HG03469 (cell line): ENCODE results near the gene TMEM198.

Source experiments
- ATAC-seq: cut with Tn5 transposase; IDR thresholded peaks from one replicate; pipeline ENCODE4 v1.9.1; 2021; ENCODE audit warnings: mild to moderate bottlenecking, moderate library complexity, moderate number of reproducible peaks; ENCODE audit not compliant: unreplicated experiment

The TMEM198 gene

GRCh38 chr2:219542931-219543595 is 765 bp upstream of the TMEM198 start:
- no peak for ATAC-seq

DNA sequence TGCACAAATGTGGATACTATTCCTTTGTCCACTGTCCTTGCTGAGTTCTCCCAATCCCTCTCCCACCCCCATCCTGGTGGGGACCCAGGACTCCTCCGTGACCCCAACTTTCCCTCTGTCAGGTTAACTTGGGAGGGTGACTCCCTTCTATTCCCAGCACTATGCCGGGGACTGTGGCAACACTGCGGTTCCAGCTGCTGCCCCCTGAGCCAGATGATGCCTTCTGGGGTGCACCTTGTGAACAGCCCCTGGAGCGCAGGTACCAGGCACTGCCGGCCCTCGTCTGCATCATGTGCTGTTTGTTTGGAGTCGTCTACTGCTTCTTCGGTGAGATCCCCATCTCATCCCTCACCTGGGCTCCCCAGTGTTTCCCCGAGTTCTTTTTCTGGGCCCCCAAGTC is 739 bp downstream of the TMEM198 start:
- no peak for ATAC-seq

- ATAC-seq: no peak
Measured at GRCh38 chr2:219545295-219545942, 1.6 kb downstream of the TMEM198 start.

DNA sequence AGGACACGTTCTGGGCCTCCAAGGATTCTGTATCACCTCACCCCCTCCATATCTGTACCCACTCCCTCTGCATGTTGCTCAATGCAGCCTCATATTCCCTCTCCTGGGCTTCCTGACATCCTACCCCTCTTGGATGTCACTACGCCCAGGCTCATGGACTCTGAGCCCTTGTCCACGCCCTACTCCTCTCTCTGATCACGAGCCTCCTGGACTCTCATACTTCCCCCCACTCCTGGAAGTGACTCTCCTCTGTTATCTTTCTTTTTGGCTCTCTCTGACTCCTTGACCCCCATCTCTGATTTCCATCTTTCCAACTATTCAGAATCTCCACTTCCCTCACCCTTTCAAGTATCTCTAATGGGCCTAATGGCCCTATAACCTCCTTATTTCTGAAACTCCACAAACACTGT is 2.1 kb downstream of the TMEM198 start:
- ATAC-seq: no peak

DNA sequence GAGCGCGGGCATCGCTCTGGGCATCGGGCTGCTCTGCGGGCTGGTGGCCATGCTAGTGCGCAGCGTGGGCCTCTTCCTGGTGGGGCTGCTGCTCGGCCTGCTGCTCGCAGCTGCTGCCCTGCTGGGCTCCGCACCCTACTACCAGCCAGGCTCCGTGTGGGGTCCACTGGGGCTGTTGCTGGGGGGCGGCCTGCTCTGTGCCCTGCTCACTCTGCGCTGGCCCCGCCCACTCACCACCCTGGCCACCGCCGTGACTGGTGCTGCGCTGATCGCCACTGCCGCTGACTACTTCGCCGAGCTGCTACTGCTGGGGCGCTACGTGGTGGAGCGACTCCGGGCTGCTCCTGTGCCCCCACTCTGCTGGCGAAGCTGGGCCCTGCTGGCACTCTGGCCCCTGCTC is 3.8 kb downstream of the TMEM198 start:
- no peak for ATAC-seq

- ATAC-seq: no peak
Measured at GRCh38 chr2:219548990-219549389, 5.2 kb downstream of the TMEM198 start.

GRCh38 chr2:219549619-219550018 is 5.8 kb downstream of the TMEM198 start:
- no peak for ATAC-seq

GRCh38 chr2:219551441-219552381 is 7.9 kb downstream of the TMEM198 start:
- ATAC-seq: peak; percentile 8

DNA sequence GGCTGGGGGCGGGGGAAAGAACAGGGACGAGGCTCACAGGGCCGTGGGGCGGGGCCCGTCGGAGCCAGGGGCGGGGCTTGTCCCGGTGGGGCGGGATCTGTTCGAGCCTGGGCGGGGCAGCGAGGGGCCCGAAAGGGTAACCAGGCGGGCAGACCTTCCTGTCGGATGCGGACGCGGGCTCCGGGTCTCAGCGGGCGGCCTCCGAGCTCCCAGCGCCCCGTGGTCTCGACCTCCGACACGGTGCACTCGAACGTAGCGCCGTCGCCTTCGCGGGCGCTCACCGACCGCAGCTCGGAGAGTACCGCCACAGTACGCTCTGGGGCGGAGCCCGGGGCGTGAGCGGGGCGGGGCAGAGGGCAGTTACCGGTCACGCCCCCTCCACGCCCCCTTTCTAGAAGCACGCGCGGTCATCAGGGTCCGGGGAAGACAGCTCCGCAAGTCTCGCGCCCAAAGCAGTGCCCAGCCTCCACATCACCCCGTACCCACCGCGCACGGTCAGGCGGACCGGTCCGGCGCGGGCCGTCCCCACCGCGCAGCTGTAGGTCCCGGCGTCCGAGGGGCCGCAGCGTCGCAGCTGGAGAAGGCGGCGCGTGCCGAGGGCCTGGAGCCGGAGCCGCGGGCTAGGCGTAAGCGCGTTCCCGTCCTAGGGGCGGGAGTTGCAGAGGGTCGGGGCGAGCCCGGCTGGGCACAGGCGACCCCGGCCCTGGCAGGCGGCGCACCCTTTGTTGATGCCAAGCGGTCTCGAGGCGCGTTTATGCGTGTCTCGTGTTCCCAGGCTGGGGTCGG is 8.7 kb downstream of the TMEM198 start:
- peak; percentile 77 for ATAC-seq

DNA sequence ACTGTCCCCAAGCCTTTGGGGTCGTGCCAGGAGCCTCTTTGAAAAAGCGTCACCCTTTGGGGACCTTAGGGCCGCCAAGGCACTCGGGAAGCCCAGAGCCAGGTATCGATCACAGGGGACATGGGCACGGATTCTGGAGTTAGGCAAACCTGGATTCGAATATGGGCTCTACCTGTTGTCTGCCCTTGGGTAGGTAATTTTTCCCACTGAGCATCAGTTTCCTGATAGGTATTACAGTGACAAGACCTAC is 9.3 kb downstream of the TMEM198 start:
- no peak for ATAC-seq

GRCh38 chr2:219553463-219553963 is 9.7 kb downstream of the TMEM198 start:
- ATAC-seq: no peak

DNA sequence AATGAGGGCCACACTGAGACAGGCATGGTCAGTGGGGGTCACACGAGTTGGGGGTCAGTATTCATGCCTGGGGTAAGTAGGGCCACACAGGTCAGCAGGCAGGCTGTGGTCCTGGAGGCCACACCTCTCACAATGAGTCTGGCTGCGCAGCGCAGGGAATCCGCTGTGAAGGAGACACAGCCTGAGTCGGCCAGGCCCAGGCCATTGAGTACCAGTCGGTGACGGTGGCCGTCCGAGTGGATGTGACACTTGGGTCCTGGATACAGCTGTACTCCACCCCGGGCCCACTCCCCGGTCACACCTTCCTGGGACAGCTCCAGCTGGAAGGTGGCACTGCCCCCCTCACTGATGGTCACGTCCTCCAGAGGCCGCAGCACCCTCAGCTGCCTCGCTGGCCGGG is 10.5 kb downstream of the TMEM198 start:
- no peak for ATAC-seq

DNA sequence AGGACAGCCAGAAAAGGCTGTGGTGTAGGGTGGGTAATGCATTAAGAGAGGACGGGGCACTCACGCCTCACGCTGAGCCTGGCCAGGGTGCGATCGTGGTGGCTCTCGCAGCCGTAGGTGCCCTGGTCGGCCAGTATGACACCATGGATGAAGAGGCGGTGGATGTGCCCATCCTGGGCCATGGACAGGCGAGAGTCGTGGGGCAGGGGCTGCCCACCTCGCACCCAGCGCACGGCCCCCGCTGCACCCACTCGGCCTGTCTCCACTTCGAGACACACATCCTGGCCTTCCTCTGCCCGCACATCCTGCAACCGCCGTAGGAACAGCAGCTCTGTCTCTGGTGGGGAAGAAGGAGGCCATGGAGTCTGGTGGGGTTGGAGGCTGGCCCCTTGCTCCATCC is 12.1 kb downstream of the TMEM198 start:
- ATAC-seq: no peak

DNA sequence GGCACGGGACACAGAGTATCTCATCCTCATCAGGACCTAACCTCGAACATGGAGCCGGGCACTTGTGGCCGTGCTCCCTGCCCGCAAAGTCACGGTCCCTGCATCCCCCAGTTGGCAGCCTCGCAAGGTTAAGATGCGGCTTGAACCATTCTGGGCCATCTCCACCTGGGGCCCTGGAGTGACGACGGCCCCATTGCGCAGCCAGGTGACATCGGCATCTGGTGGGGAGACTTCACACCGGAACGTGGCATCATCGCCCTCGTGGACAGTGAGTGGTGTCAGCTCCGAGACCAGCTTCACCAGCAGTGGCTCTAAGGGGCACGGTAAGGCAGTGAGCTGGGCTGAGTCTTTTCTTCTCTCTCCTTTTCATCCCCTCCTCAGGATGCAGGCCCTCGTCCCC is 12.6 kb downstream of the TMEM198 start:
- no peak for ATAC-seq

DNA sequence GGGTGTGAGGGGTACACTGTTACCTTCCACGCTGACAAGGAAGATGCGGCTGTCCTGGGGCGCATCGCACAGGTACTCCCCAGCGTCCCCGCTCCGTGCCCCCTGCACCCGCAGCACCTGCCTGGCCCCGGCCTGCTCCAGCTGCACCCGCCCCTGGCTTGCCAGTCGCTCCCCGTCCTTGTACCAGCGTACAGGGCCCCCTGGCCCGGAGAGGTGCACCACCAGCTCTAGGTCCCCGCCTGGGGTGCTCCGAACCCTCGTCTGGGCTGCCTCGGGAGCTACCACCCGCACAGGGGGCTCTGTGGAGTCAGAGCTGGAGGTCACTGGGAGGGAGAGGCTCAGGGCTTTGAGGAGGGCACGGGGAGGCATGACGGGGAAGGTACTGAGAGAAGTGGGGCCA is 13.5 kb downstream of the TMEM198 start:
- ATAC-seq: no peak

DNA sequence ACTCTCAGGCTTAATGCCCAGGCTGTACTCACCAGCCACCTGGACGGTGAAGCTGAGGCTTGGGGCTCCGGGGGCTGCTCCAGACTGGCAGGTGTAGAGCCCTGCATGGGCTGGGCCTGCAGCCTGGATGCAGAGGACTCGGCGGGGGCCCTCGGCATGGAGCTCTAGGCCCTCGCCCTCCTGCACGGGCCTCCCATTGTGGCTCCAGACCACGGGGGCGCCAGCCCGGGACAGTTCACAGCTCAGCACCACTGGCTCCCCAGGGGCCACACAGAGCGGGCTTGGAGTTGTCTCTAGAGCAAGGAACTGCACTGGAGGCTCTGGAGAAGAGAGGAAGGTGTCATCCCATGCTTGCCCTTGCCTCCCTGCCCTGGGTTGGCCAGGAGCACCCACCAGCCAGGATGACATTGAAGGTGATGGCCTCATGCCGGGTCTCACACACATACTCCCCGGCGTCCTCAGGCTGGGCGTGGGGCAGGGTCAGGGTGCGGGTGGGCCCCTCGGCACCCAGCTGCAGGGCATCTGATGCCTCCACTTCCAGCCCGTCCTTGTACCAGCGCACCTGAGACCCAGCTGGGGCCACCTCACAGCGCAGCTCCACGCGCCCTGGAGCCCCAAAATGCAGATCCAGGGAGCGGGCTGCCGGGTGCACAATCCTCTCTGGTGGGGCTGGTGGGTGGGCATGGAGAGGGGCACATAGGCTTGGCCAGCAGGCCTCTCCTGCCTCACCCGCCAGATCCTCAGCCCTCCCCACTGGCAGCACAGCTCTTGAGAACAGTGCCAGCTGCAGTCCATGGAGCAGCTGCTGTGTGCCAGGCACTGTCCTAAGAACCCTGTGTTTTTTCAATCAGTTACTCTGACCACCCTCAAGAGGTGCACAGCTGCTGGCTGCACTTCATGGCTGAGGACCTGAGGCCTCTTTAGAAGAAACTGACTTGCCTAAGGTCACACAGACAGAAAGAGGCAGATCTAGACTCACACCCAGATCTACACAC is 14.3 kb downstream of the TMEM198 start:
- no peak for ATAC-seq

- no peak for ATAC-seq
Measured at GRCh38 chr2:219559156-219559915, 15.5 kb downstream of the TMEM198 start.

GRCh38 chr2:219560037-219560892 is 16.4 kb downstream of the TMEM198 start:
- no peak for ATAC-seq
